ENCODE data around the gene PTPN23. TPM values are rescaled to one million over a fixed set of nuclear protein-coding genes. Genes with fewer than 3 reads are reported as not detected.

PTPN23 gene
- total and polyA plus RNA-seq, 2 experiments from 2014 or later, result 11.9 to 20.5 TPM

- H3K4me1 ChIP-seq (ENCODE audit: insufficient read depth), result peaks cover 20% of the 10 kb centered on the region
- no peak overlapping the region for H2AFZ ChIP-seq
- H3K9me3 ChIP-seq (ENCODE audit: low read depth), result no peaks in the 10 kb centered on the region
- TF ChIP-seq EZH2 (IDR thresholded peaks at IDR 0.05; ENCODE audit: borderline replicate concordance) (no peak), CTCF (IDR thresholded peaks at IDR 0.05; ENCODE audit: poor library complexity) (no peak), EZH2phosphoT487 (IDR thresholded peaks at IDR 0.05; ENCODE audit: low read depth, severe bottlenecking, unreplicated experiment) (no peak)
- no peaks in the 10 kb centered on the region for H3K36me3 ChIP-seq (replicated peaks; ENCODE audit: insufficient read depth, low read depth)
- no peaks in the 10 kb centered on the region for H4K20me1 ChIP-seq (ENCODE audit: insufficient read depth, poor library complexity, severe bottlenecking)
- WGBS (ENCODE audit: low lambda C conversion rate, missing lambda C conversion rate), result 90% methylated on average over 7 of the region's 7 CpGs
- no peaks in the 10 kb centered on the region for H3K27me3 ChIP-seq
- no peak overlapping the region for H3K4me3 ChIP-seq
- no peak overlapping the region for H3K27ac ChIP-seq
- H3K4me2 ChIP-seq, result no peak overlapping the region
- no peak for DNase-seq (ENCODE audit: low spot score)
- H3K79me2 ChIP-seq, result peaks cover 33% of the 10 kb centered on the region
- H3K9me2 ChIP-seq (replicated peaks; ENCODE audit: insufficient read depth), result no peaks in the 10 kb centered on the region
Observed at GRCh38 chr3:47430606-47431005, 49.8 kb downstream of the PTPN23 start.

GRCh38 chr3:47431225-47431624 lies 50.4 kb downstream of the PTPN23 start:
- no peaks in the 10 kb centered on the region for H3K36me3 ChIP-seq (replicated peaks; ENCODE audit: insufficient read depth, low read depth)
- H3K27ac ChIP-seq, result peak overlapping the region; percentile 6

DNA sequence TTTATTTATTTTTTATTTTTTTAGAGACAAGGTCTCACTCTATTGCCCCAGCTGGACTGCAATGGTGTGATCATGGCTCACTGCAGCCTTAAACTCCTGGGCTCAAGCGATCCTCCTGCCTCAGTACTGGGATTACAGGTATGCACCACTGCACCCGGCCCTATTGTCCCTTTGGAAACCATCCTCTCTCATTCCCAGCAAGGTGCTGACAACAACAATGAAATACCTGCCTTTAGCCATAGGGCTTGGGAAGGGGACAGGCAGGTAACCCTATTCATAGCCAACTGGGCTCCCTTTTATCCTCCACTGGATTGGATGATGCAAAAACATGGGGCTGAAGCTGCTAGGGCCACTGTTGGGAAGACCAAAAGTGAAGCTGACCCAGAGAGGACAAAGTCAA lies 51.9 kb downstream of the PTPN23 start:
- H3K36me3 ChIP-seq (replicated peaks; ENCODE audit: insufficient read depth, low read depth), result no peaks in the 10 kb centered on the region
- WGBS (ENCODE audit: low lambda C conversion rate, missing lambda C conversion rate), result 90% methylated on average over 2 of the region's 2 CpGs
- H3K27me3 ChIP-seq, result no peaks in the 10 kb centered on the region
- peaks cover 50% of the 10 kb centered on the region for H3K79me2 ChIP-seq
- no peaks in the 10 kb centered on the region for H4K20me1 ChIP-seq (ENCODE audit: insufficient read depth, poor library complexity, severe bottlenecking)
- H3K4me2 ChIP-seq, result no peak overlapping the region
- H3K4me3 ChIP-seq, result no peak overlapping the region
- no peak for TF ChIP-seq EZH2 (IDR thresholded peaks at IDR 0.05; ENCODE audit: borderline replicate concordance)
- no peak for DNase-seq (ENCODE audit: low spot score)
- H3K4me1 ChIP-seq (ENCODE audit: insufficient read depth), result peaks cover 25% of the 10 kb centered on the region
- H3K9me3 ChIP-seq (ENCODE audit: low read depth), result no peaks in the 10 kb centered on the region
- H3K27ac ChIP-seq, result no peak overlapping the region
- no peaks in the 10 kb centered on the region for H3K9me2 ChIP-seq (replicated peaks; ENCODE audit: insufficient read depth)
- no peak overlapping the region for H2AFZ ChIP-seq

More at GRCh38 chr3:47431225-47431624, 50.4 kb downstream of the PTPN23 start:
- no peak for DNase-seq (ENCODE audit: low spot score)
- 93% methylated on average over 3 of the region's 3 CpGs for WGBS (ENCODE audit: low lambda C conversion rate, missing lambda C conversion rate)
- Histone ChIP-seq H3K4me3 (no peak overlapping the region), H3K9me2 (replicated peaks; ENCODE audit: insufficient read depth) (no peaks in the 10 kb centered on the region), H3K27me3 (no peaks in the 10 kb centered on the region), H3K4me2 (no peak overlapping the region), H3K9me3 (ENCODE audit: low read depth) (no peaks in the 10 kb centered on the region), H4K20me1 (ENCODE audit: insufficient read depth, poor library complexity, severe bottlenecking) (no peaks in the 10 kb centered on the region), H3K4me1 (ENCODE audit: insufficient read depth) (peaks cover 25% of the 10 kb centered on the region), H3K79me2 (peaks cover 39% of the 10 kb centered on the region), H2AFZ (no peak overlapping the region)
- TF ChIP-seq CTCF (IDR thresholded peaks at IDR 0.05; ENCODE audit: poor library complexity), result no peak
- TF ChIP-seq EZH2 (IDR thresholded peaks at IDR 0.05; ENCODE audit: borderline replicate concordance), result no peak
- TF ChIP-seq EZH2phosphoT487 (IDR thresholded peaks at IDR 0.05; ENCODE audit: low read depth, severe bottlenecking, unreplicated experiment), result no peak

- Histone ChIP-seq H2AFZ (no peak overlapping the region), H3K27ac (peak overlapping the region; percentile 63), H3K9me2 (replicated peaks; ENCODE audit: insufficient read depth) (no peaks in the 10 kb centered on the region), H4K20me1 (ENCODE audit: insufficient read depth, poor library complexity, severe bottlenecking) (no peaks in the 10 kb centered on the region), H3K4me1 (ENCODE audit: insufficient read depth) (peaks cover 25% of the 10 kb centered on the region), H3K4me2 (no peak overlapping the region), H3K4me3 (no peak overlapping the region), H3K27me3 (no peaks in the 10 kb centered on the region), H3K36me3 (replicated peaks; ENCODE audit: insufficient read depth, low read depth) (no peaks in the 10 kb centered on the region), H3K9me3 (ENCODE audit: low read depth) (no peaks in the 10 kb centered on the region), H3K79me2 (peaks cover 56% of the 10 kb centered on the region)
- DNase-seq (ENCODE audit: low spot score), result no peak
- WGBS (ENCODE audit: low lambda C conversion rate, missing lambda C conversion rate), result 96% methylated on average over 3 of the region's 3 CpGs
- TF ChIP-seq EZH2 (IDR thresholded peaks at IDR 0.05; ENCODE audit: borderline replicate concordance) (no peak), CTCF (IDR thresholded peaks at IDR 0.05; ENCODE audit: poor library complexity) (no peak), EZH2phosphoT487 (IDR thresholded peaks at IDR 0.05; ENCODE audit: low read depth, severe bottlenecking, unreplicated experiment) (no peak)
Observed at GRCh38 chr3:47433796-47434195, 53.0 kb downstream of the PTPN23 start.
